CD4-positive, alpha-beta T cell treated with Interleukin-12 subunit alpha and Interleukin-12 subunit beta, for 1 hour (primary cell): Measurements from ENCODE around the gene TRMT61B.

Experiments
- DNase-seq: peaks from one replicate; pipeline ENCODE4 v3.0.0-alpha.2; 2020

TRMT61B gene

DNA sequence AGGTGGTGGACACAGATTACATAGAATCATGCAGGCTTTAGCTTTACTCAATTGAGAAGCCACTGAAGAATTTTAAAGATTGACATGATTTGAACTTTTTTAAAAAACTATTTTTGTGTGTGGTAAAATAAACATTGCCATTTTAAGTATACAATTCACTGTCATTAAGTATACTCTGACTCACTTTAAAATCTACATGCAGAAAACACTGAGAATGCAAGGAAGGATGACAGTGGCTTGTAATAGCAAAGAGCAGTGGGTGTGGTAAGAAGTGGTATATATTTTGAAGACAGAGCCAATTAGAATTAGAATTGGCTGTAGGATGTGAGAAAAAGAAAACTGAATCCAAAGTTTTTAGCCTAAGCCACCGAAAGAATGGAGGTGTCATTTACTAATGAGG, 14.9 kb downstream of the TRMT61B start:
- DNase-seq = no peak

DNA sequence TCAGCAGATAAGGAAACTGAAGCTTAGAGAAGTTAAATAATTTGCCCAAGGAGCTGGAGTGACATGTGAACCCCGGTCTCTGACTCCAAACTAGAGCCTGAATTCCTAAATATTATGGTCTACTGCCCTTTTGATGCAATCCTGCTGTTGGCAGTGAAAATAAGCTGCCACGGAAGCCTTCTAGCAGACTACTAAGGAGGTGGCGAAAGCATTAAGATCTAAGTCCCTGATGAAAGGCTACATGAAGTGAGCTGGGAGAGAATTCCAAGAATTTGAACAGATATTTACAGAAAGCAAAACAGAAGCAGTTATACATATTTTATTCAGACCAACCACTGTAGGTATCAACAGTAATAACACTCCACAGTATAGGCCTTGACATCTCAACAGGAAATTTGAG, 28.1 kb downstream of the TRMT61B start:
- DNase-seq = no peak

DNA sequence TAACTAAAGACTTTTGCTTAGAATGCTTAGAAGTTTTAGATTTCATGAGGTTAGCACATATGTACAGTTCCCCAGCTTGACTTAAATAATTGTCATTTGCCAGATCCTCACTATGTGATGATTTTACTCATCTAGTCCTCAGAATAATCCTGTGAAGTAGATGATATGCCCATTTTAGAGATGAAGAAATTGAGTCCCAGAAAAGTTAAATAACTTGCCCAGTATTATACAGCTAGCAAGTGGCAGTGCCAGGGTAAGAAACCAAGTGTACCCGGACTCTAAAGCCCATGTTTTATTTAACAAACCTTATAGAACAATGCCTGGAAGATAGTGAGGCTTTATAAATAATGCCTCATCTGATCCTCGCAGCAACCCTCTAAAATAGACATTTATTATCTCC, 31.1 kb downstream of the TRMT61B start:
- DNase-seq = no peak

DNA sequence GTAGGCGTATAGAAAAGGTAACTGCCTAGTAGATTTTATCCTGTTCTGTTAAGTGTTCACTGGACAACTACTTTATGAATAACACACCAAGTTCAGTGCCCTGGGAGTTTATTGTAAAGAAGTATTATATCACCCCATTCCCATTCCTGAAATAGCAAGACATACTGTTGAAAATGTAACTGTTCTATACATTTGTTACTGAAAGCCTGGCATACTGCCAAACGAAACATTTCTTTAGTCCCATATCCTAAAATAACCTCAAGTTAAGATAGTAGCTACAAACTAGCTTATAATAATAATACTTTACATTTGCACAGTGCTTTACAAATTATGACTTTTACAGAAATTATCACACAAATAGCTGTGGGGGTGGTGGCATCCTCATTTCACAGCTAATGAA, 34.3 kb downstream of the TRMT61B start:
- no peak for DNase-seq

DNA sequence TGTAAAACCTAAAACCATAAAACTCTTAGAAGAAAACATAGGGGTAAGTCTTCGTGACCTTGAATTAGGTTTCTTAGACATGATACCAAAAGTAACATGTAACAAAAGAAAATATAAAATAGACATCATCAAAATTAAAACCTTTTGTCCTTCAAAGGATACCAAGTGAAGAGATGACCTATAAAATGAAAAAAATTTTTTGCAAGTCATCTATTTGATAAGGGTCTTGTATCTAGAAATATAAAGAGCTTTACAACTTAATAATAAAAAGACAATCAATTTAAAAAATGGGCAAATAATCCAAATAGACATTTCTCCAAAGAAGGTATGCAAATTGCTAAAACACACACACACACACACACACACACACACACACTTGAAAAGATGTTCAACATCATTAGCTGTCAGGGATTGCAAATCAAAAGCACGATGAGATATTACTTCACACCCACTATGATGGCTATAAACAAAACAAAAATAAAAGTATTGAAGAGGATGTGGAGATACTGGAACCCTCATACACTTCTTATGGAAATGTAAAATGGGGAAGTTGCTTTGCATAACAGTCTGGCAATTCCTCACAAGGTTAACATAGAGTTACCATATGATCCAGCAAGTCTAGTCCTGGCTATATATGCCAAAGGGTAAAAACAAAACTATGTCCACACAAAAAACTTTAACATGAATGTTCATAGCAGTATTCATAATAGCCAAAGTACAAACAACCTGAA, 36.2 kb downstream of the TRMT61B start:
- DNase-seq = no peak

DNA sequence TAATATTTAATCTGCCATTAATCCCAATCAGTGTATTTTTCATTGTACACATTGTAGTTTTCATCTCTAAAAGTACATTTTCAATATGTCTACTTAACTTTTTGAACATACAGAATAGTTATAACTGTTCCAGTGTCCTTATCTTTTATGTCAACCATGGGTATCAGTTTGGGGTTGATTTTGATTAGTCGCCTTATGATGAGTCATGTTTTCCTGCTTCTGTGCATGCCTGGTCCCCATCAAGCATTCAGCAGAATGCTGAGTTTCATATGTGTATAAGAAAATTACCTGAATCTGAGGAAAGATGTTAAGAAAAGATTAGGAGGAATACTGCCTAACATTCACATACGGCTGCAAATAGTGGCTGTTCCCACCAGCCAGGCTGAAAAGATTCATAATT, 41.7 kb downstream of the TRMT61B start:
- DNase-seq = no peak

DNA sequence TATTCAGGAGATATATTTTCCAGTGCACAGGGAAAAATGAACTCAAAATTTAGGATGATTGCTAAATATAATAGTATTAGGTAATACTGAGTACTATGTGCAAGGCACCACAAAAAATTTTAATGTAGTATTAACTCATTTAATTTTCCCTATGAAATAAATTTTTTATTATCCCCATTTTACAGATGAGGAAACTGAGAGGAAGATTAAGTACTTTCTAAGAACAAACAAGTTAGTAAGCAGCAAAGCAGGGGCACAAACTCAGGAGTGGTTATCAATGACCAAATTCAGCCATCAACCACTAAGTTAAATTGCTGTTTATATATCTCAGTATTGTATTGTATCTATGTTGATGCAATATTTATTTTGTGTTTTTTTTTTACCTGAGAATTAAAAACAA, 45.2 kb downstream of the TRMT61B start:
- DNase-seq = no peak

DNA sequence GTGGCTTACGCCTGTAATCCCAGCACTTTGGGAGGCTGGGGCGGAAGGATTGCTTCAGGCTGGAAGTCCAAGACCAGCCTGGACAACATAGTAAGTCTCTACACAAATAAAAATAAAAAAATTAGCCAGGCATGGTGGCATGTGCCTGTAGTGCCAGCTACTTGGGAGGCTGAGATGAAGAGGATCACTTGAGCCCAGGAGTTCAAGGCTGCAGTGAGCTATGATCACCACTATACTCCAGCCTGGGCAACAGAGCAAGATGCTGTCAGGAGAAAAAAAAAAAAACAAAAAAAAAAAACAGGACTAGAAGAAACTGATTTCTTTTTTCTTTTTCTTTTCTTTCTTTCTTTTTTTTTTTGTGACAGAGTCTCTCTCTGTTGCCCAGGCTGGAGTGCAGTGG, 45.9 kb downstream of the TRMT61B start:
- no peak for DNase-seq

DNA sequence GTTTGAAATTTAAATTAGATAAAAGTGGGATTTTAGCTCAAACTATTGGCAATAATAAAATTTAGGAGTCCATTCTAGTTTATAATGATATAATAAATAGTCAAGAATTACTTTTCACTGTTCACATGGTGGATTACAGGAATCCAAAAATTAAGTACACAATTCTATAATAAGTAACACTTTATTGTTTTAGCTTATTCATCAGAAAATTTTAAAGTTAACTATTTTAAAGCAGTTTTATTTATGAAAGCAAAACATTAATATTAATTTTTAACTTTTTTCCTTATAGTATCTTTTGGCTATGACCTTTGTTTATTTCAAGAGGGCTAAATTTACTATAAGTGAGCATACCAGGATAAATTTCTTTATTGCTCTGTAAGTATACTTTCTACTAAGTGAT, 48.1 kb downstream of the TRMT61B start:
- DNase-seq = no peak

DNA sequence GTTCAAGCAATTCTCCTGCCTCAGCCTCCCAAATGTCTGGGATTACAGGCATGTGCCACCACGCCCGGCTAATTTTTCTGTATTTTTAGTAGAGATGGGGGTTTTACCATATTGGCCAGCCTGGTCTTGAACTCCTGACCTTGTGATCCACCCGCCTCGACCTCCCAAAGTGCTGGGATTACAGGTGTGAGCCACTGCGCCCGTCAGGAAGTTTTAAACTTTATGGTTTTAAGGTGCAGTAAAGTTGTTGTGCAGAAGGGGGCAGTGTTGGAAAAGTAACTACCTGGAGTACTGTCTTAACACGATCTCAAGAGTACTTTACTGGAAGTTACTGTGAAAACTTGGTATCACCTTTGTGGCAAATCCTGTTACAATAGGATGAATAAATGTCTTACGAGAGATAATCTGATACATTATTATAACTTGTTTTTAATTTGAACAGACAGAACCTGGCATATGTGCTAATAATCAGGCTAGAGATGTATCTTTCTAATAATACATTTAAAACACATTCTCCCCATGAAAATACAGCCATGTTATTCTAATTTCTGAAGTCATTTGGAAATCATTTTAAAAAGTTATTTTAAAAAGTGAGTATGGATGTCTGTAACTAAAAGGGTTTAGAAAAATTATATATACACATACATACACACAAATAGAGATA, 48.7 kb downstream of the TRMT61B start:
- DNase-seq = peak; percentile 79

DNA sequence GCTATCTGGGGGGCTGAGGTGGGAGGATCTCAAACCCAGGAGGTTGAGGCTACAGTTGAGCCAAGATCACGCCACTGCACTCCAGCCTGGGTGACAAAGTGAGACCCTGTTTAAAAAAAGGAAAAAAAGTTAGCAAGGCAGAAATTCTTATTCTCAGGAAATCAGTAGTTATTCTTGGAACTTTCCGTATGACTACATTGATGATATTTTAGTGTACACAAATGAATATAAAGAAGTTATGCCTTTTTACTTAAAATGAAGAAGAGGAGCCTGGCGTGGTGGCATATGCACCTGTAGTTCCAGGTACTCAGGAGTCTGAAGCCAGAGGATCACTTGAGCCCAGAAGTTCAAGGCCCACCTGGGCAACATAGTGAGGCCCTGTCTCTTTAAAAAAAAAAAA, 52.1 kb downstream of the TRMT61B start:
- no peak for DNase-seq

DNA sequence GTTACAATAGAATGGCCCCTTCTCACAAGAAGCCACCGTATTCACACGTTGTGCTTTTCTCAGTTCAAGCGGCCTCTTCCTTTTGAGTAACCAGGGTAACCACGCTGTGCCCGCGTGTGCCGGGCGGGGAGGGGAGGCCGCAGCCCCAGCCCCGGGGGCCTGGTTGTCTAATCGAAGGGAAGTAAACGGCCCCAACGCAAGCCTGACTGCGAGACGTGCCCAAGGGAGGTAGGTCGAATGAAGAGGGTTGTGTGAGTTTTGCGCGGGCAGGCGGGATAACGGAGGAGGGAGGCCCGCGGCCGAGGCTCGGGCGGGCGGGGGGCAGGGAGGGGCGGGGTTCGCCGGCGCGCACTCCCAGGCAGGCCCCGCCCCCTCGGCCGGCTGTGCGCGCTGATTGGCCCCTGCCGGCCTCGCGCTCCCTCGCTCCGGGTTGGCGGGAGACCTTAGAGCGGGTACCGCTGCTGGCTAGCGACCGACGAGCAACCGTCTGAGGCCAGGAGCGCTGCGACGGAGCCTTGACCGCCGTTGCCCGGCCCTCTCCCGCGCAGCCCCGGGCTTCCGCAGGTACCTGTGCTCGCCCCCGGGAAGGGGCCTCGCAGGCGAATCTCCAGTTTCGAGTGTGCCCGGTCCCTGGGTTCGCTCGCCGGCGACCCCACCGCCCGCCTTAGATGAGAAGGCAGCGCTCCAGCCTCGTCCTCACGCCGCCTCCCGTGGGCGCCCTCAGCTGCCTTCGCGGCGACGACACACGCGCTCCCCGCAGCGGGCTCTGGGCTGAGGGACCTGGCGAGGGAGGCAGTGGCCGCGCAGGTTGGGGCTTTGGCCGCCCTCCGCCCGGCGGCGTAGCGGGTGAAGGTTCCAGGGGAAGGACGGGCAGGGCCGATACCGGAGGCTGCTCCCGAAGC, 59.5 kb downstream of the TRMT61B start, which contains the start of gene SPDYA:
SPDYA (plus strand) TSS at position 451 of the 902 bp plus-strand sequence. CDS start 5,181 bp downstream, outside the sequence.
- peak; percentile 85 for DNase-seq

DNA sequence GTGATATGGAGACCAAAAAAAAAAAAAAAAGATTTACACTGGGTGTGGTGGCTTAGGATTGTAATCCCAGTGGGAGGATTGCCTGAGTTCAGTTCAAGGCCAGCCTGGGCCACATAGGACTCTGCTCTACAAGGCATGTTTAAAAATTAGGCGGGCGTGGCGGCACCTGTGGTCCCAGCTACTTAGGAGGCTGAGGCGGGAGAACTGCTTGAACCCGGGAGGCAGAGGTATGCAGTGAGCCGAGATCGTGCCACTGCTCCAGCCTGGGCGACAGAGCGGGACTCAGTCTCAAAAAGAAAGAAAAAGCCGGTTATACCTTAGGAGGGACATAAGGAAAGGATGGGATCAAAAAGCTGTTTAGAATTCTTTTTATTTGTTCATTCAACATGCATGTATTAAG, 60.2 kb downstream of the TRMT61B start:
- DNase-seq = no peak

DNA sequence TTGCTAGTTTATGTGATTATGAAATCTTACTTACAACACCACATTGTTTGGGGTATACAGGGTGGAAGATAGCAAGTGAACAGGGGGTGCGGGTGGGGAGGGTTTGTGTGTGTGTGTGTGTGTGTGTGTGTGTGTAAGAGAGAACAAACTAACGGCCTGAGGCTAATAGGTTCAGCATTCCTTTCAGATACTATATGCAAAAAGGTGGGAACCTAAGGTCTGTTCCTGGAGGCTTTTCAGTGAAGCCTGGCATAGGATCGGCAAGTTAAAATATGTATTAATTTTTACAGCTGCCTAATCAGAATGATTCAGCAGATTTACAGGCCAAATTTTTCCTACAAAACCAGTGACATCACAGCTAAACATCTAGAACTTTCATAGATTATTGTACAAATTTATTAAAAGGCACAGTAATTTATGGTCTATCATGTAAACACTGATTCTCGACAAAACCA, 67.1 kb downstream of the TRMT61B start:
- no peak for DNase-seq

DNA sequence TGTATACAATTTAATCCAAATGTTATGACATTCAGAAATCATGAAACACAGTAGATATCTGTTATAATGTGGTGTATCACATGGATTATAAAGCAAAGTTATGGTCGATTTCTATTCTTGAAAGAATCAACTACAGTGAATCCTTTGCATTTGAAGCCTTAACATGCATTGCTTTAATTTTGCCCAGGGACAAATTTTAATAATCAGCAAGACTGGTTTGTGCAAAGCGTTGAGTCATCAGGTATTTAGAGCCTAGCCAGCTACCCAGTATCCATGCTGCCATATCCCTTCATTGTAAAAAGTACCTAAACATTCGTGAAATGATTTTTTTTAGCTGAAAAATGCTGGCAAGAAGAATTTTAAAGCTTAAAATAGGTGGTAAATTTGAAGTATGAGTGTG, 68.4 kb downstream of the TRMT61B start:
- no peak for DNase-seq
